BJ (cell line): ENCODE data around the gene NSD1. TPM values are rescaled to one million over a fixed set of nuclear protein-coding genes. Genes with fewer than 3 reads are reported as not detected.

Experiments used
- CTCF ChIA-PET: fragments of 350-600 bp; formaldehyde crosslinking; extraction: SDS; loops from one replicate; lab custom pipeline; 2021; ENCODE audit warnings: antibody characterized with exemption, inconsistent platforms; lab: Yijun Ruan, JAX
- POLR2A ChIA-PET: fragments of 300-600 bp; sonication (Branson Sonifier 250); formaldehyde crosslinking; extraction: SDS; loops from one replicate; lab custom pipeline; 2021; ENCODE audit warnings: antibody characterized with exemption; lab: Charles Lee
- DNase-seq: peaks from one replicate; pipeline ENCODE4 v3.0.0-alpha.2; 2011; ENCODE audit warnings: low read depth
- H3K27me3 ChIP-seq: 2 replicates; pipeline ENCODE4 v1.6.0; 2011; ENCODE audit warnings: low read length; ENCODE audit not compliant: control insufficient read depth, insufficient read depth
- H3K36me3 ChIP-seq: 2 replicates; pipeline ENCODE4 v1.5.1; 2011; ENCODE audit warnings: low read length; ENCODE audit not compliant: control insufficient read depth, insufficient read depth
- H3K4me3 ChIP-seq: 2 replicates; pipeline ENCODE4 v1.5.1; 2011; ENCODE audit warnings: low read depth, mild to moderate bottlenecking, control low read depth, low read length
- CTCF ChIP-seq: IDR thresholded peaks from 2 replicates; pipeline ENCODE4 v1.5.1; 2011; ENCODE audit warnings: low read depth, mild to moderate bottlenecking, control low read depth, inconsistent platforms, low read length, moderate library complexity; ENCODE audit not compliant: insufficient read depth
- polyA plus RNA-seq: library from polyadenylated mRNA; depleted of rRNA; stranded (reverse); fragments of >200 nt; gene quantifications from 2 replicates; pipeline ENCODE4 v1.2.3, GENCODE V29; 2011

Gene NSD1
- polyA plus RNA-seq, 1 experiment, result 15.8 TPM

- Histone ChIP-seq H3K4me3 (no peak overlapping the region), H3K36me3 (peaks cover 47% of the 10 kb centered on the region), H3K27me3 (no peaks in the 10 kb centered on the region)
- ChIA-PET POLR2A (no interaction called here), CTCF (interaction anchor here (0.5 to 8.3 kb wide), 3 partner anchors 16 to 122 kb away, joined by 4 to 36 read pairs (median 4); no protein-coding TSS in a partner anchor)
- no peak for TF ChIP-seq CTCF
- no peak for DNase-seq
These were observed 200.6 kb downstream of the NSD1 start for GRCh38 chr5:177334155-177334551.

- ChIA-PET POLR2A (no interaction called here), CTCF (interaction anchor here (0.5 to 8.3 kb wide), 5 partner anchors 11 to 221 kb away, joined by 3 to 36 read pairs (median 4); no protein-coding TSS in a partner anchor)
- TF ChIP-seq CTCF, result no peak
- Histone ChIP-seq H3K27me3 (no peaks in the 10 kb centered on the region), H3K36me3 (peaks cover 47% of the 10 kb centered on the region), H3K4me3 (no peak overlapping the region)
- DNase-seq, result no peak
These were observed 201.5 kb downstream of the NSD1 start for GRCh38 chr5:177334781-177335700.

GRCh38 chr5:177335701-177336065 is 202.1 kb downstream of the NSD1 start:
- no peak for DNase-seq
- ChIA-PET POLR2A (no interaction called here), CTCF (interaction anchor here (1.1 to 8.3 kb wide), 3 partner anchors 10 to 222 kb away, joined by 3 to 36 read pairs (median 3); no protein-coding TSS in a partner anchor)
- Histone ChIP-seq H3K36me3 (peaks cover 47% of the 10 kb centered on the region), H3K4me3 (no peak overlapping the region), H3K27me3 (no peaks in the 10 kb centered on the region)
- TF ChIP-seq CTCF, result no peak

- Histone ChIP-seq H3K4me3 (no peak overlapping the region), H3K27me3 (no peaks in the 10 kb centered on the region), H3K36me3 (peaks cover 44% of the 10 kb centered on the region)
- ChIA-PET CTCF (interaction anchor here (1.1 to 8.3 kb wide), 3 partner anchors 10 to 222 kb away, joined by 3 to 36 read pairs (median 3); no protein-coding TSS in a partner anchor), POLR2A (no interaction called here)
- TF ChIP-seq CTCF, result peak; percentile 39
- no peak for DNase-seq
These were observed 202.5 kb downstream of the NSD1 start for GRCh38 chr5:177336112-177336511.
